Peyer's patch (tissue), 4 donors: ENCODE measurements around the gene SHISA9. TPM values are rescaled to one million over a fixed set of nuclear protein-coding genes. Genes with fewer than 3 reads are reported as not detected.

Experiments used
- DNase-seq, 3 donors: peaks; one replicate each; pipeline ENCODE4 v3.0.0-alpha.2; 2017 to 2019
- H3K27ac ChIP-seq, 4 donors: fragments of 200-600 bp; sonication (generic); one replicate each; pipeline ENCODE4 v1.5.1; 2016 to 2019
- H3K27me3 ChIP-seq, 2 donors: fragments of 200-600 bp; sonication (generic); one replicate each; pipeline ENCODE4 v1.5.1; 2019
- H3K36me3 ChIP-seq, 3 donors: fragments of 200-600 bp; sonication (generic); one replicate each; pipeline ENCODE4 v1.5.1; 2016 to 2019
- H3K4me1 ChIP-seq, 4 donors: fragments of 200-600 bp; sonication (generic); one replicate each; pipeline ENCODE4 v1.5.1; 2016 to 2019
- H3K4me3 ChIP-seq, 4 donors: fragments of 200-600 bp; sonication (generic); 1 replicate in 3 of 4; 2 replicates in 1 of 4; pipeline ENCODE4 v1.5.1; 2016 to 2019; ENCODE audit warnings: mild to moderate bottlenecking in 1 of 4
- H3K9me3 ChIP-seq, 4 donors: fragments of 200-600 bp; sonication (generic); one replicate each; pipeline ENCODE4 v1.5.1; 2016 to 2019; ENCODE audit warnings: mild to moderate bottlenecking in 1 of 4
- CTCF ChIP-seq, 6 experiments: fragments of 450-650 bp in 4 of 6; fragments of 200-600 bp in 2 of 6; sonication (generic) in 1 of 6; IDR thresholded peaks; one replicate each; pipeline ENCODE4 v1.5.1; 2017 to 2019; ENCODE audit warnings: antibody characterized with exemption in 6 of 6, mild to moderate bottlenecking in 3 of 6, moderate library complexity in 1 of 6
- POLR2A ChIP-seq, 2 donors: fragments of 450-650 bp; IDR thresholded peaks; one replicate each; pipeline ENCODE4 v1.5.1; 2017; ENCODE audit warnings: antibody characterized with exemption in 2 of 2, mild to moderate bottlenecking in 2 of 2, moderate library complexity in 2 of 2
- total RNA-seq, 4 donors: library from RNA; depleted of rRNA; stranded (reverse); fragments of >200 nt; gene quantifications; one replicate each; pipeline ENCODE4 v1.1.0, GENCODE V29; 2016

Gene SHISA9
- total RNA-seq, 4 donors from 2014 or later = 0.66 TPM; not detected in 3

GRCh38 chr16:13111747-13112146, 210.3 kb downstream of the SHISA9 start:
- TF ChIP-seq CTCF (IDR thresholded peaks at IDR 0.05) (no peak), POLR2A (IDR thresholded peaks at IDR 0.05) (no peak)
- Histone ChIP-seq H3K9me3 (no peaks in the 10 kb centered on the region), H3K4me1 (no peaks in the 10 kb centered on the region), H3K4me3 (no peak overlapping the region), H3K27ac (no peak overlapping the region), H3K36me3 (no peaks in the 10 kb centered on the region), H3K27me3 (no peaks in the 10 kb centered on the region)
- no peak for DNase-seq

GRCh38 chr16:13113741-13114140, 212.3 kb downstream of the SHISA9 start:
- DNase-seq = no peak
- H3K4me1 ChIP-seq = no peaks in the 10 kb centered on the region
- no peak overlapping the region for H3K27ac ChIP-seq
- no peaks in the 10 kb centered on the region for H3K36me3 ChIP-seq
- no peaks in the 10 kb centered on the region for H3K9me3 ChIP-seq
- H3K4me3 ChIP-seq = no peak overlapping the region
- TF ChIP-seq POLR2A (IDR thresholded peaks at IDR 0.05) (no peak), CTCF (IDR thresholded peaks at IDR 0.05) (no peak)
- no peaks in the 10 kb centered on the region for H3K27me3 ChIP-seq

GRCh38 chr16:13118091-13118490, 216.7 kb downstream of the SHISA9 start:
- Histone ChIP-seq H3K27me3 (no peaks in the 10 kb centered on the region), H3K27ac (no peak overlapping the region), H3K4me3 (no peak overlapping the region), H3K4me1 (no peaks in the 10 kb centered on the region), H3K9me3 (no peaks in the 10 kb centered on the region), H3K36me3 (no peaks in the 10 kb centered on the region)
- no peak for TF ChIP-seq POLR2A (IDR thresholded peaks at IDR 0.05)
- no peak for TF ChIP-seq CTCF (IDR thresholded peaks at IDR 0.05)
- DNase-seq = no peak

- TF ChIP-seq POLR2A (IDR thresholded peaks at IDR 0.05) (no peak), CTCF (IDR thresholded peaks at IDR 0.05) (no peak)
- H3K4me1 ChIP-seq = no peaks in the 10 kb centered on the region
- no peaks in the 10 kb centered on the region for H3K9me3 ChIP-seq
- no peaks in the 10 kb centered on the region for H3K36me3 ChIP-seq
- no peaks in the 10 kb centered on the region for H3K27me3 ChIP-seq
- DNase-seq = no peak
- no peak overlapping the region for H3K4me3 ChIP-seq
- no peak overlapping the region for H3K27ac ChIP-seq
These were observed 218.7 kb downstream of the SHISA9 start for GRCh38 chr16:13120091-13120490.

GRCh38 chr16:13120557-13120956, 219.2 kb downstream of the SHISA9 start:
- no peak overlapping the region for H3K27ac ChIP-seq
- H3K4me1 ChIP-seq = no peaks in the 10 kb centered on the region
- DNase-seq = no peak
- H3K27me3 ChIP-seq = no peaks in the 10 kb centered on the region
- no peak overlapping the region for H3K4me3 ChIP-seq
- TF ChIP-seq CTCF (IDR thresholded peaks at IDR 0.05) = no peak
- TF ChIP-seq POLR2A (IDR thresholded peaks at IDR 0.05) = no peak
- H3K36me3 ChIP-seq = no peaks in the 10 kb centered on the region
- no peaks in the 10 kb centered on the region for H3K9me3 ChIP-seq

GRCh38 chr16:13123991-13124390, 222.6 kb downstream of the SHISA9 start:
- TF ChIP-seq POLR2A (IDR thresholded peaks at IDR 0.05) = no peak
- no peak for TF ChIP-seq CTCF (IDR thresholded peaks at IDR 0.05)
- no peak for DNase-seq
- Histone ChIP-seq H3K36me3 (no peaks in the 10 kb centered on the region), H3K27me3 (no peaks in the 10 kb centered on the region), H3K27ac (no peak overlapping the region), H3K4me1 (no peaks in the 10 kb centered on the region), H3K4me3 (no peak overlapping the region), H3K9me3 (no peaks in the 10 kb centered on the region)
